ENCODE results near the gene PGAP3.
A peak's percentile ranks its signal among the peaks of the same experiment; 100 is the strongest.

PGAP3 gene

GRCh38 chr17:39671651-39672521 is 16.0 kb downstream of the PGAP3 start:
- peak in 1 of 2 experiments; percentile 10 for DNase-seq

GRCh38 chr17:39670746-39671145 is 17.1 kb downstream of the PGAP3 start:
- DNase-seq: no peak

- DNase-seq: no peak
These were observed 17.7 kb downstream of the PGAP3 start for GRCh38 chr17:39669897-39670735.

DNA sequence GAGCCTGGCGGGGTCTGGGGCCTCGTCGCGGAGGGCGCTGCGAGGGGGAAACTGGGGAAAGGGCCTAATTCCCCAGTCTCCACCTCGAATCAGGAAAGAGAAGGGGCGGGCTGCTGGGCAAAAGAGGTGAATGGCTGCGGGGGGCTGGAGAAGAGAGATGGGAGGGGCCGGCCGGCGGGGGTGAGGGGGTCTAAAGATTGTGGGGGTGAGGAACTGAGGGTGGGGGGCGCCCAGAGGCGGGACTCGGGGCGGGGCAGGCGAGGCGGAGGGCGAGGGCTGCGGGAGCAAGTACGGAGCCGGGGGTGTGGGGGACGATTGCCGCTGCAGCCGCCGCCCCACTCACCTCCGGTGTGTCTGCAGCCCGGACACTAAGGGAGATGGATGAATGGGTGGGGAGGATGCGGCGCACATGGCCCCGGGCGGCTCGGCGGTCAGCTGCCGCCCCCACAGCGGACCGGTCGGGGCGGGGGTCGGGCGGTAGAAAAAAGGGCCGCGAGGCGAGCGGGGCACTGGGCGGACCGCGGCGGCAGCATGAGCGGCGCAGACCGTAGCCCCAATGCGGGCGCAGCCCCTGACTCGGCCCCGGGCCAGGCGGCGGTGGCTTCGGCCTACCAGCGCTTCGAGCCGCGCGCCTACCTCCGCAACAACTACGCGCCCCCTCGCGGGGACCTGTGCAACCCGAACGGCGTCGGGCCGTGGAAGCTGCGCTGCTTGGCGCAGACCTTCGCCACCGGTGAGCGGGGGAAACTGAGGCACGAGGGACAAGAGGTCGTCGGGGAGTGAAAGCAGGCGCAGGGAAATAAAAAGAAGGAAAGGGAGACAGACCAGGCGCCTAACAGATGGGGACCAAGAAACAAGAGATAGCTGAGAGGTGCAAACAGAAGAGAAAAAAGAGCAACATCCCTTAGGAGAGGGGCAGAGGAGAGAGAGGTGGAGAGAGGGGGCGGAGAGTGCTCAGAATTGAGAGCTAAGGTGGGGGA is 19.6 kb downstream of the PGAP3 start, which contains the start of gene PNMT:
TSS of gene PNMT (plus strand) at position 509 of the 980 bp plus-strand sequence. CDS start at position 532, 23 bp downstream.
- peak; percentile 42 to 71 for DNase-seq

DNA sequence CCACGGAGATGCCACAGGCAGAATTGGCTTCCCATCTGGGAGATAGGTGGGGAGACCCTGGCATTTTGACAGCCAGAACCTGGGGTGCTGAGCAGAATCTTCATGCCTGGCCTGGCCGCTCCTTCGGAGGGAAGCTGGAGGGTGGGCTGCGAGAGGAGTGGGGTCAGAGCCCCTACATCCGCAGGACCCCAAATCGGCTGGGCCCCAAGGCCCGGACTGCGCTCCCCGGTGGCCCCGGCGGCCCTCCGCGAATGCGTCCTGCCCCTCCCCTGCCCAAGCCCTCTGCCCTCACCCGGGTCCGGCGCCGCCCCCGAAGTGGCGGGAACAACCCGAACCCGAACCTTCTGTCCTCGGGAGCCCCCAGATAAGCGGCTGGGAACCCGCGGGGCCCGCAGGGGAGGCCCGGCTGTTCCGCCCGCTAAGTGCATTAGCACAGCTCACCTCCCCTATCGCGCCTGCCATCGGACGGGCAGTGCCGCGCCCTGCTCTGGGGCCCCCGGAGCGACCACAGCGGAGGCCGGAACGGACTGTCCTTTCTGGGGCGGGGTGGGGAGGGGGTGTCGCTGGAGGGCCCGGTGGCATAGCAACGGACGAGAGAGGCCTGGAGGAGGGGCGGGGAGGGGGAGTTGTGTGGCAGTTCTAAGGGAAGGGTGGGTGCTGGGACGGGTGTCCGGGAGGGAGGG is 20.5 kb downstream of the PGAP3 start:
- DNase-seq: no peak

DNA sequence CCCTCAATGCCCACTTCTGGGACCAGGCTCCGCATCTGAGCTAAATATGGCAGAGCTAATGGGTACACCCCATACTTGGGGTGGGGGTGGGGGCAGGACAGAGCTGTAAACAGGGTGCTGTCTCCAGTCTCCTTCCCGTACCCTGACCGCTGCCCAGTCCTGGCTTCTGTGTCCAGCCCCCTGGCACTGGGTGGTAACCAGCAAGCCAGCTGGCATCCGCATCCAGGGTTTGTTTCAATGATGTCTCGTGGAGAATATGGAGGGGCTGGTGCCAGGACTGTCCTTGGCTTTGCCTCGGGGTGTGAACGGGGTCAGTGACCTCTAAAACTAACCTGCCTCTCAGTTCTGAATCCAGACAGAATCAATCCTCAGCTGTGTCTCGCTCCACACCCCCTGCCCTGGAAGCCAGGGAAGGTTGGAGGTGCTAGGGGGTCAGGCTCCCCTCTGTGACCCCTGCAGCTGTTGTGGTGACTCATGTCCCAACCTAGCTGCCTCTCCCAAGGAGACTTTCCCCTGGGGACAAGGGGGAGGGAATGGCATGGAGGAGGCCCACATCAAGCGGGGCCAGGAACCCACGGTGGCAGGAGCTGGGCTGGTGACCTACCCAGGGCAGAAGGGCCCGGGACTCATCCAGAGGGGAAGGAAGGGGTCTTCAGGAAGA is 21.1 kb downstream of the PGAP3 start:
- no peak for DNase-seq

- no peak for DNase-seq
These were observed 21.6 kb downstream of the PGAP3 start for GRCh38 chr17:39666231-39666600.

DNA sequence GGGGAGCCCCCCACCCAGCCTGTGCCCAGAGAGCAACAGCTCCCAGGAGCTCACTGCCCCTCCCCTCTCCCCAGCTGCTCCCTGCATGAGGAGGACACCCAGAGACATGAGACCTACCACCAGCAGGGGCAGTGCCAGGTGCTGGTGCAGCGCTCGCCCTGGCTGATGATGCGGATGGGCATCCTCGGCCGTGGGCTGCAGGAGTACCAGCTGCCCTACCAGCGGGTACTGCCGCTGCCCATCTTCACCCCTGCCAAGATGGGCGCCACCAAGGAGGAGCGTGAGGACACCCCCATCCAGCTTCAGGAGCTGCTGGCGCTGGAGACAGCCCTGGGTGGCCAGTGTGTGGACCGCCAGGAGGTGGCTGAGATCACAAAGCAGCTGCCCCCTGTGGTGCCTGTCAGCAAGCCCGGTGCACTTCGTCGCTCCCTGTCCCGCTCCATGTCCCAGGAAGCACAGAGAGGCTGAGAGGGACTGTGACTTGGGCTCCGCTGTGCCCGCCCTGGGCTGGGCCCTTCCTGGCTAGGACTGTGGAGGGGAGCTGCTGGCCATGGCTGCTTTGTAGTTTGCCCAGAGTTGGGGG is 22.1 kb downstream of the PGAP3 start:
- peak; percentile 53 to 71 for DNase-seq

- DNase-seq: no peak
These were observed 23.0 kb downstream of the PGAP3 start, which contains the start of gene TCAP for GRCh38 chr17:39664581-39665561. Gene TCAP (plus strand): TSS chr17:39665349. CDS start chr17:39665360, 11 bp downstream.

GRCh38 chr17:39663688-39664580 is 23.9 kb downstream of the PGAP3 start:
- no peak for DNase-seq

GRCh38 chr17:39663340-39663687 is 24.5 kb downstream of the PGAP3 start:
- DNase-seq: no peak

GRCh38 chr17:39662551-39663339 is 25.1 kb downstream of the PGAP3 start:
- DNase-seq: no peak

DNA sequence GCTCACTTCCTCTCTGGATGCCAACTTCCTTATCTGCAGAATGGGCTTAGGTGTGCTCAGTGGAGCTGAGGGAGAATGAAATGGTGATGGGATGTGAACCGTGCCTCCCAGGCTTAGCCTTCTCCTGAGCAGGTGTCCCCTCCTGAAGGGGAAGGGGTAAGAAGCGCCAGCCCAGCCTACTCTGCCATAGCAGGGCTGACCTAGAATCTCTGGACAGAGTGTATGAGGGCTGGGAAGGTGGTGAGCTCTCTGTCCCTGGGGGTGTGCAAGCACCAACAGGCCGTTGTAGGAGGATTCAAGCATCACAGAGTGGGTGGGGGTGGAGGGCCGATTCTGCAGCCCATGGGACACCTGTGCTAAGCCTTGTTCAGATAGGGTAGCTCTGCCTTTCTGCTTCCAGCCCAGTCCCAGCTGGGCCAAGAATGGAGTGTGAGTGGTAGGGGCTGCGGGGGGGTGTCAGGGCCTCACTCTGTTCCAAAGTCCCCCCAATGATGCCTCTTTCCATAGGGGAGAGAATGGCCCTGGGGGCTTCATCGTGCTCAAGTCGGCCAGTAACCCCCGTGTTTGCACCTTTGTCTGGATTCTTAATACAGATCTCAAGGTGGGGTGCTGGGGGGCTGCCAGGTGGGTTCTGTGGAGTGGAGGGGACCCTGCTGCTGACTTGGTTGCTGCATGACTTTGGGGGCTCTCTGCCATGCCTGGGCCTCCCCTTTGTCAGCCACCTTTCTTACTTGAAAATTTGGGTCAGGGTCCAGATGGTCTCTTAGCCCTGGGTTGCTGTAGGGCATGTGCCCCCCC is 25.9 kb downstream of the PGAP3 start:
- DNase-seq: no peak

DNA sequence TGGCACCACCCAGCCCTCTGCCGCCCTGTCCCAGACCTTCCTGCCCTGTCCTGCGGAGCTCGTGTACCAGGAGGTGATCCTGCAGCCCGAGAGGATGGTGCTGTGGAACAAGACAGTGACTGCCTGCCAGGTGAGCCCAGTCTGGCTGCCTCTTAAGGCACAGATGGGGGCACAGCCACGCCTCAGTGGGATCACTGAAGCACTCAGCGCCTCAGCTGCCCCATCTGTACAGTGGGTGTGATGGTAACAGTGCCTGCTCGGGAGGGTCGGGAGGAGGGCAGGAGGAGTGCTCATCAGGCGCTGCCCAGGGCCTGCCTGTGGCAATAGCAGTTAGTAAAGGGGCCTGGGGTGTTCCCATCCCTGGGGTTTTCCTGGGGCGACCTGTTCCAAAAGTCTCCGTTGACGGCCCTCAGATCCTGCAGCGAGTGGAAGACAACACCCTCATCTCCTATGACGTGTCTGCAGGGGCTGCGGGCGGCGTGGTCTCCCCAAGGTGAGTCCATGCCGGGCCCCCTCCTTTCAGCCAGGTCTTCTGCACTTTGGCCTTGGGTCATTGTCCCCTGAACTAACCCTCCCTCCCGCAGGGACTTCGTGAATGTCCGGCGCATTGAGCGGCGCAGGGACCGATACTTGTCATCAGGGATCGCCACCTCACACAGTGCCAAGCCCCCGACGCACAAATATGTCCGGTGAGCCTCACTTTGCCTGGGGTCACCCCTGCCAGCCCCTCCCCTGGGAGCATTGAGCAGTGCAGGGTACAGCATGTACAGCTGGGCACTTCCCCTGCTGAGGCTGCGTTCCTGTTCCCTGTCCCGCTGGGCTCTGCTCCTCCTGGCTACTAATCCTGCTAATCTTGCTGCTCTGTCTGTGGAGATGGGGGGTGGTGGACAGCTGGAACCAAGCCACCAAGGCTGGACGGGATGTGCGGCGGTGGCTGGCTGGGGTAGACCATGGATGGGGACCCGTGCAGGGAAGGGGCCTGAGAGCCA is 27.2 kb downstream of the PGAP3 start:
- DNase-seq: no peak

DNA sequence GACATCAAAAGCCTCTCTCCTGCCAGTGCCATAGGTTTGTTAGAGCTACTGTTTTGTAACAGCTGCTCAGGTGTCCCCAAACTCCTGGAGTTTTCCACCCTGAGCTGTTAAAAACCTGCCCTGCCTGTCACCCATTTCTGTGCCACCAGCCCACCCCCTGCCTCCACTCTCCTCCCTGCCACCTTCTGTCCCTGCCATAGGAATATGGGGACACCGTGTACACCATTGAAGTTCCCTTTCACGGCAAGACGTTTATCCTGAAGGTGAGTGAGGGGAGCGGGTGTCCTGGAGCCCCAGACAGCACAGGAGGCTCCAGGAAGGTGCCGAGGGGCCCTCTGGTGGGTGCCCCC is 27.9 kb downstream of the PGAP3 start:
- no peak for DNase-seq
